DOHH2 (cell line): ENCODE results near the gene TMEM97.

Source experiments
- H3F3A ChIP-seq: fragments of 200-600 bp; sonication (generic), shearing (Covaris generic); 2 replicates; pipeline ENCODE4 v1.6.0; 2016; ENCODE audit warnings: antibody characterized with exemption, mild to moderate bottlenecking; ENCODE audit not compliant: control insufficient read depth, insufficient read depth
- H3K27ac ChIP-seq: fragments of 200-600 bp; sonication (generic); 2 replicates; pipeline ENCODE4 v1.5.1; 2014; ENCODE audit warnings: low read depth, mild to moderate bottlenecking, low read length, moderate library complexity
- H3K27me3 ChIP-seq: fragments of 200-600 bp; sonication (generic); 2 replicates; pipeline ENCODE4 v1.6.1; 2014; ENCODE audit warnings: mild to moderate bottlenecking, low read length, mixed read lengths; ENCODE audit not compliant: control insufficient read depth
- H3K36me3 ChIP-seq: fragments of 200-600 bp; sonication (generic); 2 replicates; pipeline ENCODE4 v1.6.1; 2014; ENCODE audit warnings: mild to moderate bottlenecking, low read length, moderate library complexity, mixed read lengths; ENCODE audit not compliant: control insufficient read depth
- H3K4me1 ChIP-seq: fragments of 200-600 bp; sonication (generic); 2 replicates; pipeline ENCODE4 v1.6.1; 2014; ENCODE audit warnings: mild to moderate bottlenecking, low read length, mixed read lengths; ENCODE audit not compliant: control insufficient read depth
- H3K4me2 ChIP-seq: fragments of 200-600 bp; sonication (generic); 2 replicates; pipeline ENCODE4 v1.6.0; 2014; ENCODE audit warnings: mild to moderate bottlenecking, low read length, moderate library complexity
- H3K4me3 ChIP-seq: fragments of 200-600 bp; sonication (generic); 2 replicates; pipeline ENCODE4 v1.5.1; 2014; ENCODE audit warnings: mild to moderate bottlenecking, low read length, mixed read lengths
- H3K79me2 ChIP-seq: fragments of 200-600 bp; sonication (generic); 2 replicates; pipeline ENCODE4 v1.6.1; 2014; ENCODE audit warnings: mild to moderate bottlenecking, low read length, mixed read lengths; ENCODE audit not compliant: control insufficient read depth
- H3K9me2 ChIP-seq: fragments of 200-600 bp; sonication (generic); replicated peaks from 2 replicates; pipeline ENCODE4 v1.6.1; 2014; ENCODE audit warnings: mild to moderate bottlenecking, low read length, mixed read lengths; ENCODE audit not compliant: control insufficient read depth
- H3K9me3 ChIP-seq: fragments of 200-600 bp; sonication (generic); 2 replicates; pipeline ENCODE4 v1.6.1; 2014; ENCODE audit warnings: antibody characterized with exemption, low read length, mixed read lengths; ENCODE audit not compliant: control insufficient read depth, insufficient read depth
- H4K20me1 ChIP-seq: fragments of 200-600 bp; sonication (generic); 2 replicates; pipeline ENCODE4 v1.6.0; 2014; ENCODE audit warnings: low read depth, mild to moderate bottlenecking, antibody characterized with exemption, low read length, moderate library complexity; ENCODE audit not compliant: control insufficient read depth, insufficient read depth
- EZH2phosphoT487 ChIP-seq: fragments of 200-600 bp; sonication (generic); IDR thresholded peaks from 2 replicates; pipeline ENCODE4 v1.6.1; 2017; ENCODE audit warnings: borderline replicate concordance, mild to moderate bottlenecking, antibody characterized with exemption, low read length, moderate library complexity, mixed read lengths
- TF ChIP-seq, protein P1 (sequence below): fragments of 200-600 bp; sonication (generic); IDR thresholded peaks from one replicate; pipeline ENCODE4 v1.5.1; 2014; ENCODE audit warnings: antibody characterized with exemption, mild to moderate bottlenecking, low read depth, low read length; ENCODE audit not compliant: poor library complexity, severe bottlenecking

TMEM97 gene

DNA sequence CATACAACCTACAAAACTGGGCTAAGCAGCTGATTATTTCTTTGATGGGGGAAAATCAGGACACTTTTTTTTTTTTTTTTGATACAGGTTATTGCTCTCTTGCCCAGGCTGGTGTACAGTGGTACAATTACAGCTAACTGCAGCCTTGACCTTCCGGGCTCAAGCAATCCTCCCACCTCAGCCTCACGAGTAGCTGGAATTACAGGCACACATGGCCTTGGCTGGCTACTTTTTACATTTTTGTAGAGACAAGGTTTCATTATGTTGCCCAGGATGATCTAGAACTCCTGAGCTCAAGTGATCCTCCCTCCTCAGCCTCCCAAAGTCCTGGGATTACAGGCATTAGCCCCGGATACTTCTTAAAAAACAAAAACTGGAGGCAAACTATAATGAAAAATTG, 20.6 kb upstream of the TMEM97 start:
- Histone ChIP-seq H3K27ac (no peak overlapping the region), H4K20me1 (no peaks in the 10 kb centered on the region), H3K9me3 (no peaks in the 10 kb centered on the region), H3K4me2 (no peak overlapping the region), H3K79me2 (no peaks in the 10 kb centered on the region), H3F3A (no peaks in the 10 kb centered on the region), H3K4me3 (no peak overlapping the region), H3K4me1 (peaks cover 17% of the 10 kb centered on the region), H3K27me3 (0 out of 2 replicates have a peak, but pooled peaks cover 3% of the 10 kb centered on the region), H3K9me2 (no peaks in the 10 kb centered on the region), H3K36me3 (no peaks in the 10 kb centered on the region)
- no peak for TF ChIP-seq EZH2phosphoT487
- TF ChIP-seq, protein P1, sequence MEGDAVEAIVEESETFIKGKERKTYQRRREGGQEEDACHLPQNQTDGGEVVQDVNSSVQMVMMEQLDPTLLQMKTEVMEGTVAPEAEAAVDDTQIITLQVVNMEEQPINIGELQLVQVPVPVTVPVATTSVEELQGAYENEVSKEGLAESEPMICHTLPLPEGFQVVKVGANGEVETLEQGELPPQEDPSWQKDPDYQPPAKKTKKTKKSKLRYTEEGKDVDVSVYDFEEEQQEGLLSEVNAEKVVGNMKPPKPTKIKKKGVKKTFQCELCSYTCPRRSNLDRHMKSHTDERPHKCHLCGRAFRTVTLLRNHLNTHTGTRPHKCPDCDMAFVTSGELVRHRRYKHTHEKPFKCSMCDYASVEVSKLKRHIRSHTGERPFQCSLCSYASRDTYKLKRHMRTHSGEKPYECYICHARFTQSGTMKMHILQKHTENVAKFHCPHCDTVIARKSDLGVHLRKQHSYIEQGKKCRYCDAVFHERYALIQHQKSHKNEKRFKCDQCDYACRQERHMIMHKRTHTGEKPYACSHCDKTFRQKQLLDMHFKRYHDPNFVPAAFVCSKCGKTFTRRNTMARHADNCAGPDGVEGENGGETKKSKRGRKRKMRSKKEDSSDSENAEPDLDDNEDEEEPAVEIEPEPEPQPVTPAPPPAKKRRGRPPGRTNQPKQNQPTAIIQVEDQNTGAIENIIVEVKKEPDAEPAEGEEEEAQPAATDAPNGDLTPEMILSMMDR: no peak

GRCh38 chr17:28306954-28307401, 12.0 kb upstream of the TMEM97 start:
- Histone ChIP-seq H3K4me2 (no peak overlapping the region), H3K27ac (no peak overlapping the region), H3K4me3 (no peak overlapping the region), H3K4me1 (no peaks in the 10 kb centered on the region), H3K27me3 (peaks cover 7% of the 10 kb centered on the region; the same call in 1 of the 2 replicates), H3K9me2 (no peaks in the 10 kb centered on the region), H3K9me3 (no peaks in the 10 kb centered on the region), H3K79me2 (no peaks in the 10 kb centered on the region), H3F3A (no peaks in the 10 kb centered on the region), H3K36me3 (no peaks in the 10 kb centered on the region), H4K20me1 (no peaks in the 10 kb centered on the region)
- no peak for TF ChIP-seq EZH2phosphoT487
- TF ChIP-seq, protein P1: no peak

GRCh38 chr17:28313841-28314240, 5.2 kb upstream of the TMEM97 start:
- Histone ChIP-seq H3K4me3 (no peak overlapping the region), H3K4me1 (peaks cover 13% of the 10 kb centered on the region), H3K9me2 (no peaks in the 10 kb centered on the region), H3K27ac (no peak overlapping the region), H3K36me3 (0 out of 2 replicates have a peak, but pooled peaks cover 3% of the 10 kb centered on the region), H3K9me3 (no peaks in the 10 kb centered on the region), H4K20me1 (no peaks in the 10 kb centered on the region), H3K27me3 (no peaks in the 10 kb centered on the region), H3F3A (peaks cover 14% of the 10 kb centered on the region), H3K4me2 (no peak overlapping the region), H3K79me2 (peaks cover 18% of the 10 kb centered on the region)
- TF ChIP-seq EZH2phosphoT487: no peak
- TF ChIP-seq, protein P1: no peak
